ENCODE data around the gene PROX2.

DNA sequence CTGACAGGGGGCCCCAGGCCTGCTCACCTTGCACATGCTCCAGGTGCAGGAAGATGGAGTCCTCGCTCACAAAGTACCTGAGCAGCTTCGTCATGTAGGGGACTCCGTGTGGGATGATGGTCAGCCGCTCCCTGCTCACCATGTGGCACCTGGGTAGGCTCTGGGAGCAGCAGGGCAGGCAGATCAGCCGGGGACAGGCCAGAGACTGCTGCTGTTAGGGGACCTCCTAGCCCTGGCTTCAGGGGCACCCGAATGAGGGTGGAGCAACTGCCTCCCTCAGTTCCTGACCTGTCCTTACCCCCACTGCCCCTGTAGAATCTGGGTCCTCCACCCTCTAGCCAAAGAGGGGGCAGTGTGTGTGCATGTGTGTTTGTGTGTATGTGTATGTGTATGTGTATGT is 35.3 kb upstream of the PROX2 start:
- TF ChIP-seq CTCF (optimal IDR thresholded peaks at IDR 0.05 in 1 of 3, IDR thresholded peaks at IDR 0.05 in 1 of 3, conservative IDR thresholded peaks at IDR 0.05 in 1 of 3; ENCODE audit: extremely low read depth in 1 of 3, insufficient read depth in 2 of 3, low read length in 3 of 3) (no peak), EZH2 (IDR thresholded peaks at IDR 0.05; ENCODE audit: low read length) (no peak)
